Lung (tissue), 12 donors: Measurements from ENCODE around the gene PLEKHN1. TPM values are rescaled to one million over a fixed set of nuclear protein-coding genes. Genes with fewer than 3 reads are reported as not detected.

Source experiments
- ATAC-seq: fragments of 200-7000 bp; cut with Tn5 transposase; one replicate; pipeline ENCODE4 v1.9.1; 2020; ENCODE audit warnings: moderate number of reproducible peaks; ENCODE audit not compliant: insufficient read depth, low FRiP score
- DNase-seq, 3 donors: peaks; one replicate each; pipeline ENCODE4 v3.0.0-alpha.2; 2013 to 2017
- H3K27ac ChIP-seq, 2 donors: one replicate each; pipeline ENCODE4 v1.5.1; 2013; ENCODE audit warnings: mild to moderate bottlenecking in 2 of 2, moderate library complexity in 2 of 2, control low read depth in 1 of 2, inconsistent platforms in 1 of 2, low read depth in 1 of 2, low read length in 1 of 2
- H3K27me3 ChIP-seq, 3 donors: one replicate each; pipeline ENCODE4 v1.5.1; 2013; ENCODE audit warnings: low read length in 2 of 3; ENCODE audit not compliant: control insufficient read depth in 3 of 3, insufficient read depth in 3 of 3
- H3K36me3 ChIP-seq, 4 donors: one replicate each; pipeline ENCODE4 v1.5.1; 2013; ENCODE audit warnings: low read length in 4 of 4, mild to moderate bottlenecking in 1 of 4, moderate library complexity in 1 of 4; ENCODE audit not compliant: control insufficient read depth in 4 of 4, insufficient read depth in 4 of 4
- H3K4me1 ChIP-seq, 5 donors: one replicate each; pipeline ENCODE4 v1.5.1; 2013; ENCODE audit warnings: low read length in 5 of 5, mild to moderate bottlenecking in 2 of 5, moderate library complexity in 1 of 5; ENCODE audit not compliant: control insufficient read depth in 5 of 5, insufficient read depth in 5 of 5
- H3K4me3 ChIP-seq: one replicate; pipeline ENCODE4 v1.5.1; 2013; ENCODE audit warnings: mild to moderate bottlenecking, control low read depth, moderate library complexity
- H3K9ac ChIP-seq, 2 donors: one replicate each; pipeline ENCODE4 v1.5.1; 2013; ENCODE audit warnings: low read length in 2 of 2, control low read depth in 1 of 2; ENCODE audit not compliant: insufficient read depth in 1 of 2
- H3K9me3 ChIP-seq, 4 donors: one replicate each; pipeline ENCODE4 v1.5.1; 2013; ENCODE audit warnings: low read length in 3 of 4, mild to moderate bottlenecking in 1 of 4, moderate library complexity in 1 of 4; ENCODE audit not compliant: control insufficient read depth in 4 of 4, insufficient read depth in 3 of 4
- CTCF ChIP-seq: IDR thresholded peaks from 2 replicates; pipeline ENCODE4 v1.5.1; 2012; ENCODE audit warnings: mild to moderate bottlenecking; ENCODE audit errors: control extremely low read depth, extremely low read depth
- WGBS, 2 donors: extraction: QIAGEN DNeasy Blood & Tissue Kit; methylation state at CpG; one replicate each; pipeline ENCODE4 v1.1.7; 2013; 5-methylcytosine and 5-hydroxymethylcytosine counted together
- polyA plus RNA-seq, 2 donors: library from polyadenylated mRNA; stranded (reverse); fragments of 200-250 nt; gene quantifications; one replicate each; pipeline ENCODE4 v1.2.1, GENCODE V29; 2013
- total RNA-seq, 2 donors: library from RNA; depleted of rRNA in 1 of 2; stranded (reverse); fragments of >200 nt in 1 of 2; gene quantifications; one replicate each; pipeline ENCODE4 v1.2.1, GENCODE V29; 2014 to 2021
- donor health status: control.
- donor health status: control.
- donor health status: Bipolar disorder and iron deficiency.
- donor health status: healthy.
- donor health status: DM: yes; HTN: yes; CAD: no.

PLEKHN1 gene
- total and polyA plus RNA-seq, 4 donors: 2.0 to 5.1 (median 2.4) TPM

- peak; percentile 86 to 88 (median 88) for DNase-seq
- ATAC-seq: no peak
- WGBS, 2 donors: 17% methylated on average over 27 of the region's 27 CpGs
- Histone ChIP-seq H3K4me3 (no peak overlapping the region), H3K9ac (peak overlapping the region in 1 of 2 donors; percentile 42), H3K27me3 (peaks cover 0 to 6% (median 0%) of the 10 kb centered on the region in 3 donors), H3K4me1 (peaks cover 0 to 62% (median 22%) of the 10 kb centered on the region in 5 donors), H3K27ac (no peak overlapping the region), H3K36me3 (peaks cover 6 to 35% (median 17%) of the 10 kb centered on the region in 4 donors), H3K9me3 (peaks cover 0 to under 1% (median 0%) of the 10 kb centered on the region in 4 donors)
- TF ChIP-seq CTCF: no peak
These were observed 23.3 kb upstream of the PLEKHN1 start for GRCh38 chr1:942864-943533.

GRCh38 chr1:943545-944340, 22.5 kb upstream of the PLEKHN1 start:
- ATAC-seq: no peak
- peaks cover 6 to 42% (median 17%) of the 10 kb centered on the region in 4 donors for H3K36me3 ChIP-seq
- no peak for DNase-seq
- peaks cover 0 to 6% (median 0%) of the 10 kb centered on the region in 3 donors for H3K27me3 ChIP-seq
- no peak overlapping the region for H3K4me3 ChIP-seq
- H3K9ac ChIP-seq: no peak overlapping the region
- no peak for TF ChIP-seq CTCF
- no peaks in the 10 kb centered on the region for H3K9me3 ChIP-seq
- no peak overlapping the region for H3K27ac ChIP-seq
- H3K4me1 ChIP-seq: peaks cover 0 to 56% (median 22%) of the 10 kb centered on the region in 5 donors
- 81 to 89% methylated on average over 27 of the region's 27 CpGs for WGBS, 2 donors

GRCh38 chr1:944341-945325, 21.6 kb upstream of the PLEKHN1 start:
- no peak overlapping the region for H3K9ac ChIP-seq
- no peak for TF ChIP-seq CTCF

More at GRCh38 chr1:944341-945325, 21.6 kb upstream of the PLEKHN1 start:
- DNase-seq (peak; percentile 97 to 98 (median 98)), ATAC-seq (no peak)
- Histone ChIP-seq H3K4me1 (peaks cover 0 to 47% (median 22%) of the 10 kb centered on the region in 5 donors), H3K4me3 (no peak overlapping the region), H3K27ac (no peak overlapping the region), H3K27me3 (peaks cover 0 to 4% (median 0%) of the 10 kb centered on the region in 3 donors), H3K36me3 (peaks cover 7 to 50% (median 23%) of the 10 kb centered on the region in 4 donors), H3K9me3 (peaks cover 0 to 3% (median 0%) of the 10 kb centered on the region in 4 donors)
- WGBS, 2 donors: 76 to 84% methylated on average over 28 of the region's 28 CpGs
